Measurements from ENCODE around the gene NT5C3A.
A peak's percentile ranks its signal among the peaks of the same experiment; 100 is the strongest.

Gene NT5C3A

DNA sequence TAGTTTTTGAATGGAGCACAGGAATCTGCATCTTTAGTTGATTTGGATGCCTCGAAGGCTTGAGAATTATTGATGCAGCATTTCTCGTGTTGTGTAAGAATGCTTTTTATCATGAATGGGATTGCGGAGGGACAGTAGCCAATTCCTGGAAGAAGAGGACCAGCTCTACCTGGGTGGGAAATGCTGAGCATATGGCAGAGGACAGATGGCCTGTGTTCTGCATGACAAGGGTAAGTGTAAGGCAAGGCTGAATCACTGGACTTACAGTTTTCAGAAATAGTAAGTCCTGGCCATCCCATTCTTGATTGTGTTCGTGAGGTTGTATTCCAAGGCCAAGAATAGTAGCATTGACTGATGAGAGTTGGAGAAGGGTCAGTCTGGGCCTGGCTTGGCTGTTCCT, 30.7 kb upstream of the NT5C3A start:
- Histone ChIP-seq H4K20me1 (ENCODE audit: insufficient read depth, low read length, poor library complexity, severe bottlenecking) (no peaks in the 10 kb centered on the region), H3K79me2 (ENCODE audit: insufficient read depth, low read length) (no peaks in the 10 kb centered on the region), H3K9ac (ENCODE audit: low read depth, low read length, poor library complexity, severe bottlenecking) (no peak overlapping the region), H3K9me2 (replicated peaks; ENCODE audit: low read depth, low read length) (no peaks in the 10 kb centered on the region), H2AFZ (ENCODE audit: low read length) (no peak overlapping the region), H3K4me2 (ENCODE audit: low read depth, low read length, poor library complexity, severe bottlenecking) (no peak overlapping the region), H3K36me3 (ENCODE audit: insufficient read depth, low read length) (peaks cover 40% of the 10 kb centered on the region), H3K9me3 (ENCODE audit: insufficient read depth, low read depth, low read length) (no peaks in the 10 kb centered on the region), H3K4me1 (ENCODE audit: insufficient read depth, low read length, poor library complexity, severe bottlenecking) (no peaks in the 10 kb centered on the region), H3K4me3 (ENCODE audit: low read length, poor library complexity, severe bottlenecking) (no peak overlapping the region), H3F3A (ENCODE audit: low read depth) (no peaks in the 10 kb centered on the region), H3K27me3 (ENCODE audit: insufficient read depth, low read length, poor library complexity, severe bottlenecking) (no peaks in the 10 kb centered on the region)
- TF ChIP-seq, protein P1, sequence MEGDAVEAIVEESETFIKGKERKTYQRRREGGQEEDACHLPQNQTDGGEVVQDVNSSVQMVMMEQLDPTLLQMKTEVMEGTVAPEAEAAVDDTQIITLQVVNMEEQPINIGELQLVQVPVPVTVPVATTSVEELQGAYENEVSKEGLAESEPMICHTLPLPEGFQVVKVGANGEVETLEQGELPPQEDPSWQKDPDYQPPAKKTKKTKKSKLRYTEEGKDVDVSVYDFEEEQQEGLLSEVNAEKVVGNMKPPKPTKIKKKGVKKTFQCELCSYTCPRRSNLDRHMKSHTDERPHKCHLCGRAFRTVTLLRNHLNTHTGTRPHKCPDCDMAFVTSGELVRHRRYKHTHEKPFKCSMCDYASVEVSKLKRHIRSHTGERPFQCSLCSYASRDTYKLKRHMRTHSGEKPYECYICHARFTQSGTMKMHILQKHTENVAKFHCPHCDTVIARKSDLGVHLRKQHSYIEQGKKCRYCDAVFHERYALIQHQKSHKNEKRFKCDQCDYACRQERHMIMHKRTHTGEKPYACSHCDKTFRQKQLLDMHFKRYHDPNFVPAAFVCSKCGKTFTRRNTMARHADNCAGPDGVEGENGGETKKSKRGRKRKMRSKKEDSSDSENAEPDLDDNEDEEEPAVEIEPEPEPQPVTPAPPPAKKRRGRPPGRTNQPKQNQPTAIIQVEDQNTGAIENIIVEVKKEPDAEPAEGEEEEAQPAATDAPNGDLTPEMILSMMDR (conservative IDR thresholded peaks at IDR 0.05; ENCODE audit: low read length), result no peak
- no peak for TF ChIP-seq EZH2phosphoT487 (IDR thresholded peaks at IDR 0.05; ENCODE audit: borderline replicate concordance)

- Histone ChIP-seq H3K9me2 (replicated peaks; ENCODE audit: low read depth, low read length) (no peaks in the 10 kb centered on the region), H3K4me1 (ENCODE audit: insufficient read depth, low read length, poor library complexity, severe bottlenecking) (no peaks in the 10 kb centered on the region), H3K36me3 (ENCODE audit: insufficient read depth, low read length) (peaks cover 30% of the 10 kb centered on the region), H3K4me2 (ENCODE audit: low read depth, low read length, poor library complexity, severe bottlenecking) (no peak overlapping the region), H3K79me2 (ENCODE audit: insufficient read depth, low read length) (no peaks in the 10 kb centered on the region), H3K27me3 (ENCODE audit: insufficient read depth, low read length, poor library complexity, severe bottlenecking) (no peaks in the 10 kb centered on the region), H2AFZ (ENCODE audit: low read length) (no peak overlapping the region), H3K4me3 (ENCODE audit: low read length, poor library complexity, severe bottlenecking) (no peak overlapping the region), H3F3A (ENCODE audit: low read depth) (no peaks in the 10 kb centered on the region), H3K9me3 (ENCODE audit: insufficient read depth, low read depth, low read length) (no peaks in the 10 kb centered on the region), H4K20me1 (ENCODE audit: insufficient read depth, low read length, poor library complexity, severe bottlenecking) (no peaks in the 10 kb centered on the region), H3K9ac (ENCODE audit: low read depth, low read length, poor library complexity, severe bottlenecking) (no peak overlapping the region)
- TF ChIP-seq, protein P1 (conservative IDR thresholded peaks at IDR 0.05; ENCODE audit: low read length), result peak; percentile 26; the same call in 1 of the 2 replicates
- TF ChIP-seq EZH2phosphoT487 (IDR thresholded peaks at IDR 0.05; ENCODE audit: borderline replicate concordance), result no peak
Measured at GRCh38 chr7:33091641-33092191, 29.1 kb upstream of the NT5C3A start.

DNA sequence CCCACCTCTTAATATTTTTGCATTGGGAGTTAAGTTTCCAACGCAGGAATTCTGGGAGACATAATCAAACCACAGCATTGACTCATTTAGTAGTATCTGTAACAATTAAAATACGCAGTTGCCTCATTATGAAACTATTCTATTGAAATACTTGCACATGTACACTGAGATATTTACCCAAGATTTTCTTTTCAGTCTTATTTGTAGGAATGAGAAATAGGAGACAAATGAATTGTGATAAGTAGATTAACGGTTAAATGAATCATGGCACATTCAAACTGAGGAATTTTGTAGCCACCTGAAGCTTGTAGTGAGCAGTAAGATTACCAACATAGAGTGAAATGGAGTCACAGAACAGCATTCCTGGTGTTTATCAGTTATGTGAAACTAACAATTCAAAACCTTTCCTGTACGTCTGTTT, 28.5 kb upstream of the NT5C3A start:
- Histone ChIP-seq H3K9me3 (ENCODE audit: insufficient read depth, low read depth, low read length) (no peaks in the 10 kb centered on the region; the same call in 1 of the 2 replicates), H3K4me1 (ENCODE audit: insufficient read depth, low read length, poor library complexity, severe bottlenecking) (no peaks in the 10 kb centered on the region), H2AFZ (ENCODE audit: low read length) (no peak overlapping the region), H3K79me2 (ENCODE audit: insufficient read depth, low read length) (no peaks in the 10 kb centered on the region), H3K27me3 (ENCODE audit: insufficient read depth, low read length, poor library complexity, severe bottlenecking) (no peaks in the 10 kb centered on the region), H4K20me1 (ENCODE audit: insufficient read depth, low read length, poor library complexity, severe bottlenecking) (no peaks in the 10 kb centered on the region), H3K9ac (ENCODE audit: low read depth, low read length, poor library complexity, severe bottlenecking) (no peak overlapping the region), H3K4me3 (ENCODE audit: low read length, poor library complexity, severe bottlenecking) (no peak overlapping the region), H3K4me2 (ENCODE audit: low read depth, low read length, poor library complexity, severe bottlenecking) (no peak overlapping the region), H3K9me2 (replicated peaks; ENCODE audit: low read depth, low read length) (no peaks in the 10 kb centered on the region), H3K36me3 (ENCODE audit: insufficient read depth, low read length) (peaks cover 24% of the 10 kb centered on the region), H3F3A (ENCODE audit: low read depth) (no peaks in the 10 kb centered on the region)
- TF ChIP-seq, protein P1 (conservative IDR thresholded peaks at IDR 0.05; ENCODE audit: low read length), result no peak
- TF ChIP-seq EZH2phosphoT487 (IDR thresholded peaks at IDR 0.05; ENCODE audit: borderline replicate concordance), result no peak
